ENCODE measurements around the gene STARD9.
A peak's percentile ranks its signal among the peaks of the same experiment; 100 is the strongest.
"Not testable (repeated sequence)": the region's sequence is repeated elsewhere in the genome, so short reads cannot be mapped to it uniquely, and the experiment has no call there.

STARD9 gene

GRCh38 chr15:42553554-42553953, 21.9 kb upstream of the STARD9 start:
- no peak overlapping the region for H3K9ac ChIP-seq
- H3K9me3 ChIP-seq (ENCODE audit: control insufficient read depth, low read length): no peaks in the 10 kb centered on the region
- H3K4me2 ChIP-seq (ENCODE audit: low read length): no peak overlapping the region
- TF ChIP-seq CTCF (IDR thresholded peaks at IDR 0.05): no peak
- no peak overlapping the region for H3K4me3 ChIP-seq (ENCODE audit: low read depth, low read length)
- no peak overlapping the region for H3K27ac ChIP-seq
- no peaks in the 10 kb centered on the region for H3K36me3 ChIP-seq (ENCODE audit: control insufficient read depth, insufficient read depth, low read length)
- H3K79me2 ChIP-seq: no peaks in the 10 kb centered on the region
- no peaks in the 10 kb centered on the region for H3K4me1 ChIP-seq
- no peaks in the 10 kb centered on the region for H3K27me3 ChIP-seq (ENCODE audit: control insufficient read depth, insufficient read depth, low read length)
- H2AFZ ChIP-seq: no peak overlapping the region

GRCh38 chr15:42556550-42557207, 18.7 kb upstream of the STARD9 start:
- H3K36me3 ChIP-seq (ENCODE audit: control insufficient read depth, insufficient read depth, low read length); H3K9ac ChIP-seq; H3K79me2 ChIP-seq; H2AFZ ChIP-seq; H3K27ac ChIP-seq; H3K4me3 ChIP-seq (ENCODE audit: low read depth, low read length); H3K4me2 ChIP-seq (ENCODE audit: low read length); H3K4me1 ChIP-seq; H3K9me3 ChIP-seq (ENCODE audit: control insufficient read depth, low read length); H3K27me3 ChIP-seq (ENCODE audit: control insufficient read depth, insufficient read depth, low read length): not testable (repeated sequence)

- Histone ChIP-seq H3K36me3 (ENCODE audit: control insufficient read depth, insufficient read depth, low read length) (no peaks in the 10 kb centered on the region), H2AFZ (no peak overlapping the region), H3K4me3 (ENCODE audit: low read depth, low read length) (no peak overlapping the region), H3K9me3 (ENCODE audit: control insufficient read depth, low read length) (no peaks in the 10 kb centered on the region), H3K79me2 (no peaks in the 10 kb centered on the region), H3K27ac (no peak overlapping the region), H3K9ac (no peak overlapping the region), H3K27me3 (ENCODE audit: control insufficient read depth, insufficient read depth, low read length) (no peaks in the 10 kb centered on the region), H3K4me1 (no peaks in the 10 kb centered on the region), H3K4me2 (ENCODE audit: low read length) (no peak overlapping the region)
- TF ChIP-seq CTCF (IDR thresholded peaks at IDR 0.05): no peak
Measured at GRCh38 chr15:42558739-42559138, 16.7 kb upstream of the STARD9 start.

- Histone ChIP-seq H3K4me2 (ENCODE audit: low read length) (peak overlapping the region; percentile 83), H3K4me3 (ENCODE audit: low read depth, low read length) (peak overlapping the region; percentile 43), H3K9me3 (ENCODE audit: control insufficient read depth, low read length) (no peaks in the 10 kb centered on the region), H3K36me3 (ENCODE audit: control insufficient read depth, insufficient read depth, low read length) (no peaks in the 10 kb centered on the region), H3K79me2 (no peaks in the 10 kb centered on the region), H3K9ac (no peak overlapping the region), H2AFZ (peak overlapping the region; percentile 75), H3K4me1 (no peaks in the 10 kb centered on the region), H3K27ac (no peak overlapping the region), H3K27me3 (ENCODE audit: control insufficient read depth, insufficient read depth, low read length) (no peaks in the 10 kb centered on the region)
- TF ChIP-seq CTCF (IDR thresholded peaks at IDR 0.05): no peak
Measured at GRCh38 chr15:42576040-42576594, 711 bp downstream of the STARD9 start.

GRCh38 chr15:42576776-42577175, 1.4 kb downstream of the STARD9 start:
- Histone ChIP-seq H3K4me3 (ENCODE audit: low read depth, low read length) (no peak overlapping the region), H3K79me2 (no peaks in the 10 kb centered on the region), H3K9me3 (ENCODE audit: control insufficient read depth, low read length) (no peaks in the 10 kb centered on the region), H3K4me2 (ENCODE audit: low read length) (peak overlapping the region; percentile 83), H3K9ac (no peak overlapping the region), H3K36me3 (ENCODE audit: control insufficient read depth, insufficient read depth, low read length) (no peaks in the 10 kb centered on the region), H3K4me1 (no peaks in the 10 kb centered on the region), H3K27ac (no peak overlapping the region), H3K27me3 (ENCODE audit: control insufficient read depth, insufficient read depth, low read length) (no peaks in the 10 kb centered on the region), H2AFZ (no peak overlapping the region)
- TF ChIP-seq CTCF (IDR thresholded peaks at IDR 0.05): no peak
